HG03025 (cell line): ENCODE results near the gene CHMP6.

ENCODE experiments used
- ATAC-seq: cut with Tn5 transposase; IDR thresholded peaks from one replicate; pipeline ENCODE4 v1.9.1; 2021; ENCODE audit warnings: mild to moderate bottlenecking, moderate library complexity; ENCODE audit not compliant: unreplicated experiment, low FRiP score

CHMP6 gene

DNA sequence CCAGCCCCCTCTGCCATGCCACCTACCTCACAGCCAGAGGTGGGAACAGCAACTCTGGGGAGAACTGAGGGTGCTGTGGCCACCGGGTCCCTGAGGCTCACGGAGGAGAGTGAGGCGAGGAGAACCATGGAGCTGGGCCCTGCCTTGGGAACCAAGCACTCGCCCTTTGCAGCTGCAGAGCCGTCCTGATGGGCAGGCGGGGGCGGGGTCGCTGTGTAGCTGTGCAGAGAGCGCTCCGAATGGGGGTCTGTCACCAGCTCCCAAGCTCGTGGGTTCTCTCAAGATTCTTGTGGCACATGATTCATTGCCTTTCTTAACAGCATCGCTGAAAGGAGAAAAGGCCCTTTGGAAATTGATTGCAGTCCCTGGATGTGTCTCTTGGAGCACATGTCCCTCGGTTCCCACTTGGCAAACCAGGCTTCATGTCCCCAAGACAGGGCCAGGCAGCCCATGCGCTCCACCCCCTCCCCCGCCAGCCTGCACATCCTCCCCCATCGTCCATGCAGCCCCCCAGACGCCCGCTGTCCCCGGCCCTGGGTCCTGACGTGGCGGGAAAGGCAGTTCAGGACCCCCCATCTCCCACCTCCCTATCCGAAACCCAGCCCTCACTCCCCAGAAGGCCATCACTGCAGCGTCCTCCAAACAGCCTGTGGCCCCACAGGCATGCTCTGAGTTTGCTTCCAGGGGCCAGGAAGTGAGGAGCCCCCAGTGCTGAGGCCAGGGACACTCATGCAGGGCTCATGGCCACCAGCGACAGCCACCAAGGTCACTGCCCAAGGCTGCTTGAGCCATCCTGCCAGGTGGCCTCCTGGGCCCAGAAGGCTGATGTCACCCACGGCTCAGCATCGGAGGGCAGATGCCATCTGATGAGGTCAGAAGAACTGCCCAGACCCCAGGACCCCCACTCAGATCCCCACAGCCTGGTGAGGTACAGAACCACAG, 20.6 kb upstream of the CHMP6 start:
- ATAC-seq = no peak

- ATAC-seq = no peak
Observed at GRCh38 chr17:80971704-80972304, 19.8 kb upstream of the CHMP6 start.

GRCh38 chr17:80976701-80977100, 14.9 kb upstream of the CHMP6 start:
- ATAC-seq = no peak

DNA sequence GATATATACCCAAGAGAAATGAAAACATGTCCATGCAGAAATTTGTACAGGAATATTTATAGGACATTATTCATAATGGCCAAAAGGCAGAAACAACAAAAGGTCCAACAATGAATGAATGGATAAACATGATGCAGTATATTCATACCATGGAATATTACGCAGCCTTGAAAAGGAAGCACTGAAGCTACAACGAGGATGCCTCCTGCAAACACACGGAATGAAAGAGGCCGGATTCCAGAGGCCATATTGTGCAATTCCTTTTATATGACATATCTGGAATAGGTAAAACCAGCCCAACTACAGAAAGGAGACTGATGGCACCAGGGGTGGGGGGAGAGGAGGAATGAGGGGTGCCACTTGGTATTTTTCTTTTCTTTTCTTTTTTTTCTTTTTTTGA, 14.5 kb upstream of the CHMP6 start:
- ATAC-seq = no peak

DNA sequence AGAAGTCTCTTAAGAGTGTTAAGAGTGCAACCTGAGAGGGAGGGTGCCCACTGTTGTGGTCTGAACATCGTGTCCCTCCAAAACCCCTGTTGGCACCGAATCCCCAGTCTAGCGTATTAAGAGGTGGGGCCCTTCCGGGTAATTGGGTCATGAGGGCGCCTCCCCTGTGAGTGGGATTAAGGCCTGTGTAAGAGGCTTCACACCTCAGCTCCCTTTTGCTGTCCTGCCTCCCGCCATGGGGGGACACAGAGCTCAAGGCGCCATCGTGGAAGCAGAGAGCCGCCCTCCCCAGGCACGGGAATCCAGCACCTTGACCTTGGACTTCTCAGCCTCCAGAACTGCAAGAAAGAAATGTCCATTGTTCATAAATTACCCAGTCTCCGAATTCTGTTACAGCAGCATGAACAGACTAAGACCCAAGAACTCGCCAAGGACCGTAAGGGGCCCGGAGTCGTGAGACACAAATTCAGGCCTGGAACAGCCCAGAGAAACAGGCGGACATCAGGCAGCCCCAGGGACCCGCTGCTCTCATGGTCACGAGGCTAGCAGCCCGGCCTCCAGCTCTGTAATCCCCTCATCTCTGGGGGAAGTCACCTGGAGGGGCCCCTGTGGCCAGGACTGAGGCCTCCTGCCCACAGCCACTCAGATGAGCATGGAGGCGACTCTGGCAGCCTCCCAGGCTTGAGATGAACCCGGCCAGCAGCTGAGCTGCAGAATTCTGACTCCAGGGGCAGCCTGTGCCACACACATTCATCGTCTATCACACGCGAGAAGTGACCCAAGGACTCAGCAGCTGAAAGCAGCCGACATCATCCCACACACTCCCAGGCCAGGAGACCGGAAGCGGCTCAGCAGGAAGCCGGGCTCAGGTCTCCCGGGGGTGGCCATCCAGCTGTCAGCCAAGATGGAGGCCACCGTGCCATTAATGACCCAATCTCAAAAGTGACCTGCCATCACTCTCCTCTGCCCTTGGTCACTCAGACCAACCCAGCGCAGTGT, 12.8 kb upstream of the CHMP6 start:
- no peak for ATAC-seq

DNA sequence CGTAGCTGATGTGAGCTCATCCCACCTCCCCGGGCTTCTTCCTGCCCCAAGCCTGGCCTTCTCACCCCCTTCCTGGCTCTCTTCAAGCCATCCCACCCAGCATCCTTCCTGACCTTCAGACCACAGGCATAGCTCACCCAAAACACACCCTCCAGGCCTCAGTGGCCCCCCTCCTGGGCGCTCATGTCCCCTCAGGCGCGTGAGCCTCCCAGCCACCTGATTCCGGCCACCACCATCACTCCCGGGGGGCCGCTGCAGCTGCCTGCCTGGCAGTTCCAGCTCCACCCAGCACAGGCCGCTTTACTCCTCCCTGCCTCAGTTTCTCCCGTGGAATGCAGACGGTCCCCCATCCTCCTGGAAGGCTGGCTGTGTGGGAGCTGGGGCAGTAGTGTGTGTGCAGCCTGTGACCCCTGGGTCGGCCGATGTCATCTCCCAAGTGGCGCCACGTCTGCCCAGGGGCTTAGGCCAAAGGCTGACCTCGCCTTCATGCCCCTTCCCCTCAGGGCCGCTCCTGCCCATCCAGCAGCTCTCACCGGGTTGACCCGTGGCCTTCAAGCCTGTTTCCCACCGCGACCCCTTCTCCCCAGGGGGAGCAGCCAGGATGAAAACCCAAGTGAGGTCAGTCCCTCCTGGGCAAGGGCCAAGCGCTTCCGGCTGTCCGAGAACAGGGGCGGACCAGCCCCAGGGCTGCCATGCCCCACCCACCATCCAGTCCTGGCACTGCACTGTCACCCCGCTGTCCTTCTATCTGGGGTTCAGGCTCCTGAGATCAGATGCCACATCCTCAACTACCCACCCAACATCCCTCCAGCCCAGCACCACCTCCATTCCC, 11.9 kb upstream of the CHMP6 start:
- ATAC-seq = no peak

DNA sequence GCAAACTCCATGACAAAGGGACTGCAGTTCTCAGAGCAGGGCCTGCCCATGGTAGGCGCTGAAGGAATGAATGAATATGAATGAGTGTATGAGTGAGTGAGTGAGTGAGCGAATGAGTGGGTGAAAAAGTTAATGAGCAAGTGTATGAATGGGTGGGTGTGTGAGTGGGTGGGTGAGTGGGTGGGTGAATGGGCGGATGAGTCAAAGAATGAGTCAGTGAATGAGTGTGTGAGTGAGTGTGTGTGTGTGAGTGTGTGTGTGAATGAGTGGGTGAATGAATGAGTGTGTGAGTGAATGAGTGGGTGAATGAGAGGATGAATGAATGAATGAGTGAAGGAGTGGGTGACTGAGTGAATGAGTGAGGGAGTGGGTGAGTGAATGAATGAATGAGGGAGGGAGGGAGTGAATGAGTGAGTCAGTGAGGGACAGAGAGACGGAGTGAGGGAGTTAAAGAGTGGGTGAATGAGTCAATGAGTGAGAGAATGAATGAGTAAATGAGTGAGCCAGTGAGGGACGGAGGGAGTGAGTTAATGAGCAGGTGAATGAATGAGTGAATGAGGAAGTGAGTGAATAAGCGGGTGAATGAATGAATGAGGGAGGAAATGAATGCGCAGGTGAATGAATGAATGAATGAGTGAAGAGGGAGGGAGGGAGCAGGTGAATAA, 11.1 kb upstream of the CHMP6 start:
- ATAC-seq = no peak

GRCh38 chr17:80981062-80981902, 10.4 kb upstream of the CHMP6 start:
- ATAC-seq = no peak

- no peak for ATAC-seq
Observed at GRCh38 chr17:80981929-80982425, 9.7 kb upstream of the CHMP6 start.

GRCh38 chr17:80982426-80982974, 9.1 kb upstream of the CHMP6 start:
- no peak for ATAC-seq

DNA sequence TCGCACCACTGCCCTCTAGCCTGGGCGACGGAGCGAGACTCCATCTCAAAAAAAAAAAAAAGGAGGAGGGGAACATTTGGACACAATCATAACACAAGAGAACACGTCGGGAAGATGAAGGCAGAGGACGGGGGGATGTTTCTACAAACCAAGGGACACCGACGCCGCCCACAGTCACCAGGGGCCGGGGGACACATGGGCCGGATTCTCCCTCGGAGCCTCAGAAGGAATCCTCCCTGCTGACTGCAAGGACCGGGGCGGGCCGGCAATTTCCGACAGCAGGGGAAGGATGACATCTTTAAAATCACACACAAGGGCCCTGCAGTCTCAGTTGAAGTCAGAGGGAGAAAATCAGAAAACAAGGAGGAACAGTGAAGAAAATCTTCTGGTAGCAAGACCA, 8.1 kb upstream of the CHMP6 start:
- no peak for ATAC-seq

GRCh38 chr17:80984749-80985148, 6.9 kb upstream of the CHMP6 start:
- no peak for ATAC-seq

- ATAC-seq = no peak
Observed at GRCh38 chr17:80986046-80986445, 5.6 kb upstream of the CHMP6 start.

GRCh38 chr17:80986816-80987475, 4.7 kb upstream of the CHMP6 start:
- no peak for ATAC-seq

- no peak for ATAC-seq
Observed at GRCh38 chr17:80987941-80988461, 3.6 kb upstream of the CHMP6 start.

DNA sequence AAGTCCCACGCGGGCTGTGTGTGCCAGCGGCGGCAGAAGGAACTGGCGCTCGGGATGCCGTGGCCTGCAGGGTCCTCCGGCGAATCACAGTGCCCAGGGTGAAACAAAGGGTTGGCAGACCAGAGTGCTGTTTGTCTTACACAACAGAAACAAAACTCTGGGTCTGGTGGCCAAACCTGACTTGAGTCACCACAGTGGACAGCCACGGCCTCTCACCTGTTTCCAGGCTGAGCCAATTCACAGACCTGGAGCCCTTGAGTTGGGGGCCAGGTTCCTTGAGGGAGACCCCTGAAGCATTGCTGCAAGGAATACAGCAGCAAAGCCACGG, 2.1 kb upstream of the CHMP6 start:
- no peak for ATAC-seq

- ATAC-seq = no peak
Observed at GRCh38 chr17:80990921-80991644, 558 bp upstream of the CHMP6 start.
